Measurements from ENCODE around the gene TMEM106A. TPM values are rescaled to one million over a fixed set of nuclear protein-coding genes. Genes with fewer than 3 reads are reported as not detected.
A peak's percentile ranks its signal among the peaks of the same experiment; 100 is the strongest.
"Not testable (repeated sequence)": the region's sequence is repeated elsewhere in the genome, so short reads cannot be mapped to it uniquely, and the experiment has no call there.

Gene TMEM106A, protein sequence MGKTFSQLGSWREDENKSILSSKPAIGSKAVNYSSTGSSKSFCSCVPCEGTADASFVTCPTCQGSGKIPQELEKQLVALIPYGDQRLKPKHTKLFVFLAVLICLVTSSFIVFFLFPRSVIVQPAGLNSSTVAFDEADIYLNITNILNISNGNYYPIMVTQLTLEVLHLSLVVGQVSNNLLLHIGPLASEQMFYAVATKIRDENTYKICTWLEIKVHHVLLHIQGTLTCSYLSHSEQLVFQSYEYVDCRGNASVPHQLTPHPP
- total RNA-seq = 2.2 and 2.9 TPM in 2 replicates
- 5.4 TPM for polyA plus RNA-seq (2012)

DNA sequence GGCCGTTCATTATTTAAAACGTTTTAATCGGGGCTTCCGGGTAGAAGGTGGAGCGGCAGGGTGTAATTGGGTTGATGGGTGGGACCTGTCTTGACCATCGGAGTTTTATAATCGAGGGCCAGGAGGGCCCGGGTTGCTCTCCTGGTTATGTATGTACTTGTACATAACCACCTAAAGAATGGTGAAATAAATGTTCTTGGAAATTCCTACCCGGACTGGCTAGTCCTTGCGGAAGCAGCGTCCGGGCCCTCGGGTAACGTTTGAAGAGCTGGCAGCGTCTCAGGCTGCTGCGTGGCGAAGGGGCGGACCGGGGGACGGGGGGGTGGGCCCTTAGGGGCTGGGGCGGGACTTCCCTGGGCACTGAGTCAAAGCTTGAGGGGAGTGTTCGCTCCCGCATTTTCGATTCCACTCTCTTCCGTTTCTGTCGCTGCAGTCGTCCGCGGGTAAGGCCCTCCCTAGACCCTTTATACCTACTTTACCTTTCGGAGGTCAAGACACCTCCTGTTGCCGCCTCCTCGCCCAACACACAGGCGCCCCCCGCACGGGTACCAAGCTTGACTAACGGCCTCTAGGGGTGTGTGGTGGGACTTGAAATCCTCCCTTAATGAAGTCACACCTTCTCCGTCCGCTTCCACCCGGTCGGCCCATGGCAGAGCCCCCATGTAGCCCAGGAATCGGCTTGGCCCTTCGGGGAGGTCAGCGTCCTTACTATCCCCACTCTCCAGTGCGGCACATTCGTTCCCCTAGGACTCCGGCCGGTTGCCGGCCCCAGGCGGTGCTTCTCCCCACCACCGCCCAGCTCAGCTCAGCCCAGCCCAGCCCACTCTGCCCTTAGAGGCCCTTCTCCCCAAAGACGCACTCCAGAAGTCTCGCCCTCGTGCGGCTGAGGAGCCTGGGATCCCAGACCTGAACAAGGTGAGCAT, at the start of gene TMEM106A:
TMEM106A (plus strand) TSS at position 396 of the 923 bp plus-strand sequence. CDS start 1,167 bp downstream, outside the sequence.
- DNase-seq (ENCODE audit: low read depth) = peak; percentile 81

GRCh38 chr17:43165971-43166370, 45.7 kb upstream of the TMEM106A start:
- DNase-seq (ENCODE audit: low read depth) = not testable (repeated sequence)

DNA sequence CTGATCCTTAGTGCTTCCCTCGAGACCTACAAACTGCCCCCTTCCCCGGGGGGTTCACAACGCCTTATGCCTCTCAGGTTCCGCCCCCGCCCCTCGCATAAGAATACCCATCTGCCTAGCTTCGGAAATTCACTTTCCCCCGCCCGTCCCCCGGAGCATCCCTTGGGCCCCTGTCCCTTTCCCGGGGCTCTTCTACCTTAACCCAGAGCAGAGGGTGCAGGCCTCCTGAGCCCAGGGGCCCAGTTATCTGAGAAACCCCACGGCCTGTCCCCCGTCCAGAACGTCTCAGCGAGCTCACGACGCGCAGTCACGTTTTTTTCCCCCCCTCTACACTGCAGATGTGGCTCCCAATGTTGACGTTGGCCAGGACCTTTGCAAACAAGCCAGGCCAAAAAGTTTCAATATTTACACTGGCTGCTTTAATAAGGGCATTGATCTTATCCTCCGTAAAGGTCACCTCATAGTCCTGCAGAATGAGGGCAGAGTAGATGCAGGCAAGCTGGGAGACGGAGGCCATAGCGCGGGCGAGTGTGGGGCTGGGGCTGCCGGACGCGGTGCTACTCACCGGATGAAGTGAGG, 42.0 kb upstream of the TMEM106A start:
- DNase-seq (ENCODE audit: low read depth) = no peak

DNA sequence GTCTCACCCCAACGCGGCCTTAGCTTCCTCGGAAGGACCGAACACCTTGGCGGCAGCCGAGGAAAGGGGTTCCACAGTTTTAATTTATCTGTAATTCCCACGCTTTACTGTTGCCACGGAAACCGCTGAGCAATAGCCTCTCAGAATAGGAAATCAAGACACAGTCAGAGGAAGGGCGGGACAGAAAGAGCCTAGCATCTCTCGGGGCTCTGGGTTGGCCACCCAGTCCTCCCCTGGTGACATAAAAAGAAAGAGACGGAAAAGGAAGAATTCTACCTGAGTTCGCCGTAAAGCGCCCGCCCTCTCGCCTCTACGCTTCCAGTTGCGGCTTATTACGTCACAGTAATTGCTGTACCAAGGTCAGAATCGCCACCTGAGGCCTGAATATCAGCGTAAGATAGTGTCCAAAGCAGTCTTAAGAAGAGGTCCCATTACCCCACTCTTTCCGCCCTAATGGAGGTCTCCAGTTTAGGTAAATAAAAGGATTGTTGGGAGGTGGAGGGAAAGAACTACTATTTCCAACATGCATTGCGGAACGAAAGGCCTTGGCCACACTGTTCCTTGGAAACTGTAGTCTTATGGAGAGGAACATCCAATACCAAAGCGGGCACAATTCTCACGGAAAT, 41.4 kb upstream of the TMEM106A start:
- peak; percentile 93 for DNase-seq (ENCODE audit: low read depth)

GRCh38 chr17:43170766-43171585, 40.7 kb upstream of the TMEM106A start, which contains the start of gene NBR1:
TSS of gene NBR1 (plus strand) at chr17:43171214. CDS start at chr17:43175800, 4,586 bp downstream.
- peak; percentile 100 for DNase-seq (ENCODE audit: low read depth)

- DNase-seq (ENCODE audit: low read depth) = peak; percentile 77
Observed at GRCh38 chr17:43171586-43172487, 39.8 kb upstream of the TMEM106A start.

GRCh38 chr17:43175213-43176118, 36.2 kb upstream of the TMEM106A start:
- DNase-seq (ENCODE audit: low read depth) = peak; percentile 18

- DNase-seq (ENCODE audit: low read depth) = no peak
Observed at GRCh38 chr17:43176119-43176570, 35.5 kb upstream of the TMEM106A start.

DNA sequence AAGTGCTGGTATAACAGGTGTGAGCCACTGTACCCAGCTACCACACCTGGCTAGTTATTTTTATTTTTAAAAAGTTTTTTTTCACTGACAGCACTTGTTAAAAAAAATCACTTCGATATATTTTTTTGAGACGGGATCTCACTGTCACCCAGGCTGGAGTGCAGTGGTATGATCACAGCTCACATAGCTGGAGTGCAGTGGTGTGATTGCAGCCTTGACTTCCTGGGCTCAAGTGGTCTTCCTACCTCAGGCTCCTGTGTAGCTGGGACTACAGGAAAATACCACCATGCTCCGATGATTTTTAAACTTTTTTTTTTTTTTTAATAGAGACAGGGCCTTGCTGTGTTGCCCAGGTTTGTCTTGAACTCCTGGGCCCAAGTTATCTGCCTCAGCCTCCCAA, 27.8 kb upstream of the TMEM106A start:
- no peak for DNase-seq (ENCODE audit: low read depth)

- DNase-seq (ENCODE audit: low read depth) = not testable (repeated sequence)
Observed at GRCh38 chr17:43186656-43187055, 25.0 kb upstream of the TMEM106A start.

GRCh38 chr17:43193251-43193650, 18.4 kb upstream of the TMEM106A start:
- no peak for DNase-seq (ENCODE audit: low read depth)

- DNase-seq (ENCODE audit: low read depth) = no peak
Observed at GRCh38 chr17:43199633-43200032, 12.0 kb upstream of the TMEM106A start.

- DNase-seq (ENCODE audit: low read depth) = no peak
Observed at GRCh38 chr17:43200127-43200526, 11.5 kb upstream of the TMEM106A start.

- not testable (repeated sequence) for DNase-seq (ENCODE audit: low read depth)
Observed at GRCh38 chr17:43203013-43203412, 8.7 kb upstream of the TMEM106A start.

- DNase-seq (ENCODE audit: low read depth) = no peak
Observed at GRCh38 chr17:43210576-43210975, 1.1 kb upstream of the TMEM106A start.

DNA sequence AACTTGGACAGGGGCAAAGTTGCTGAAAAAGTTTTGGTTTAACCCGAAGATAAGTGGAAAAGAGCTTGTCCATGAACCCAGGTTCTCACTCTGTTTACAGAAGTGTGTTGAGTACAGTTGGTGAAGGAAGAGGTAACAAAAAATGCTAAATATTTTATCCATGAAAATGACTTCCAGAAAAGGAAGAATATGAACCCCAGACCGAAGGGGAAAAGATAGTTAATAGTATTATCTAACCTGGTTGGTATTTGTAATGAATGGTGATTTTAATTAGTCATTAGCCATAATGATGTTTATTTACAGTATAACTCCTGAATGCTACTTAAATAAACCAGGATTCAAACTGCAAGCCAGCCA, 574 bp upstream of the TMEM106A start:
- DNase-seq (ENCODE audit: low read depth) = no peak

DNA sequence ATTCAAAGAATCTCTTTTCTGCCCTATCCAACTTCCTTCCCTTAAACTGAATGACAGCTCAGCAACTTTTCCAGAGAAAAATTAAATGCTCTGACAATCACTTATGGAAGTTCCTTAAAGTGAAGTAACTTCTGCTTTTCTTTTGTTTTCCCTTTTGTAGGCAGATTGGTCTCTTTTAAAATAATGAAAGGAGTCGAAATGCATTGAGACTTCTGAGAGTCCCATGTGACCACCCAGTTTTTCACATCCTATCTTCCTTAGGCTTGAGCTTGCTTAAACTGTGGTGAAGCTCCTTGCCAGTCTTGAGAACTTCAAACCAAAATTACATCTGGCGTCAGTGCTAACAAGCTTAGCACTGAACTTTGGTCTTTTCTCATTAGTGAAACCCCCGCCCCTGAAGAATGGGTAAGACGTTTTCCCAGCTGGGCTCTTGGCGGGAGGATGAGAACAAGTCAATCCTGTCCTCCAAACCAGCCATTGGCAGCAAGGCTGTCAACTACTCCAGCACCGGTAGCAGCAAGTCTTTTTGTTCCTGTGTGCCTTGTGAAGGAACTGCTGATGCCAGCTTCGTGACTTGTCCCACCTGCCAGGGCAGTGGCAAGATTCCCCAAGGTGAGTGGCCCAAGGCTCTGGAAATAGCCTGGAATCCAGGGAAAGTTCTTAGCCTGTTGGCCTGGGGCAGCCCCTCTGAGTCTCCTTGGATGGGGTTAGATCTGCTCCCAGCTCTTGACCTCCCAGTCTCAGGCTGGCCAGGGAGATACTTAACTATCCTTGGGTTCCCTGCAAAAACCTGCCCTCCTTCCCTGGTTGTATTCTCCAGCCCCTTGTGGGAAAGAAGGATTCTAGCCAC, 1.2 kb downstream of the TMEM106A start:
- no peak for DNase-seq (ENCODE audit: low read depth)

Data from myocyte (in vitro differentiated cells).